ENCODE results near the gene ATP11A. TPM values are rescaled to one million over a fixed set of nuclear protein-coding genes. Genes with fewer than 3 reads are reported as not detected.

Gene ATP11A
- total and polyA plus RNA-seq, 4 donors = 3.1 to 68.1 (median 28.6) TPM

- ATAC-seq (ENCODE audit: low FRiP score) = no peak
- H3K4me3 ChIP-seq (ENCODE audit: low read length in 2 of 2) = no peak overlapping the region
- intact Hi-C loops (cut with DNase I) = no loop called here
- H3K36me3 ChIP-seq (ENCODE audit: control insufficient read depth in 1 of 2, insufficient read depth in 2 of 2, low read length in 1 of 2) = no peaks in the 10 kb centered on the region
- no peak overlapping the region for H3K27ac ChIP-seq (ENCODE audit: low read depth in 1 of 2, low read length in 2 of 2)
- DNase-seq = no peak
- H3K4me1 ChIP-seq (ENCODE audit: control insufficient read depth in 1 of 2, insufficient read depth in 2 of 2, low read length in 2 of 2) = no peaks in the 10 kb centered on the region
- 92 to 93% methylated on average over 26 of the region's 26 CpGs for WGBS, 2 donors
- no peaks in the 10 kb centered on the region for H3K27me3 ChIP-seq (ENCODE audit: control insufficient read depth in 1 of 2, insufficient read depth in 2 of 2, low read length in 1 of 2)
- H3K9me3 ChIP-seq (ENCODE audit: control insufficient read depth, low read length) = no peaks in the 10 kb centered on the region
These were observed 31.6 kb downstream of the ATP11A start for GRCh38 chr13:112721198-112722104.

DNA sequence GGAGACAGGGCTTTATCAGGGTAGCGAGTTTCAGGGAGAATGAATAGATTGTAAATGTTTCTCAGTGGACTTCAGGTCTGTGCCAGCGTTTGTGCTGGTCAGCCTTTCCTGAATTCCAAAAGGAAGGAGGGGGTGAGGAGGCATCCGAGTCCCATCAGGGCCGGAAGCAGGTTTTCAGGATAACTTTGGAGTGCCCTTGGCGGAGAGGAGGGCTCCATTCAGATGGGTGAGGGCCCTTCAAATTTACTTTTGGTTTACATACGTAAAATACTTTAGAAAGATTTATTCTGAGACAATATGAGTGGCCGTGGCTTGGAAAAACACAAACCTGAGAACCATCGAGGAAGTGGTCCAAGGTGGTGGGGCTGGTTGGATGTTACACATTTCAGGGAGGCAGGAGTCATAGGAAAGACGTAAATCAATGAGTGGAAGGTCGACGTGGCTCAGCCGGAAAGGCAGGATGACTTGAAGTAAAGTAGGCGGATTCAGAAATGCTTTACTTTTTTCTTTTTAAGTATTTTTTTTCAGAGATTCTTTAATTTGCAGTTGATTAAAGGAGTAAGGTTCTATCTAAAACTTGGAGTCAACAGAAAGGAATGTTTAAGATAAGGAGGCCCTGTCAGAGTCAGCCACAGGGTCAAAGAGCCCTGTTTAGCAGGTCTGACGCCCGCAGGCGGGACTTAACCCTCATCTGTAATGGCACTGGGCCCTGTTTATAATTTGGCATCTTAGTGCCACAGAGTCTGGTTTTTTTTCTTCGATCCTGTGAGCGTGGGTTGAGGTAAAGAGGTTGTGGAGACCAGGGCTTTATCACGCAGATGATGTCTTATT, 32.8 kb downstream of the ATP11A start:
- no peaks in the 10 kb centered on the region for H3K27me3 ChIP-seq (ENCODE audit: control insufficient read depth in 1 of 2, insufficient read depth in 2 of 2, low read length in 1 of 2)
- no peak for ATAC-seq (ENCODE audit: low FRiP score)
- H3K36me3 ChIP-seq (ENCODE audit: control insufficient read depth in 1 of 2, insufficient read depth in 2 of 2, low read length in 1 of 2) = no peaks in the 10 kb centered on the region
- no peak overlapping the region for H3K4me3 ChIP-seq (ENCODE audit: low read length in 2 of 2)
- no peaks in the 10 kb centered on the region for H3K4me1 ChIP-seq (ENCODE audit: control insufficient read depth in 1 of 2, insufficient read depth in 2 of 2, low read length in 2 of 2)
- intact Hi-C loops (cut with DNase I) = no loop called here
- 26 to 27% methylated on average over 19 of the region's 19 CpGs for WGBS, 2 donors
- no peaks in the 10 kb centered on the region for H3K9me3 ChIP-seq (ENCODE audit: control insufficient read depth, low read length)
- peak overlapping the region; percentile 53 to 64 for H3K27ac ChIP-seq (ENCODE audit: low read depth in 1 of 2, low read length in 2 of 2)
- no peak for DNase-seq

DNA sequence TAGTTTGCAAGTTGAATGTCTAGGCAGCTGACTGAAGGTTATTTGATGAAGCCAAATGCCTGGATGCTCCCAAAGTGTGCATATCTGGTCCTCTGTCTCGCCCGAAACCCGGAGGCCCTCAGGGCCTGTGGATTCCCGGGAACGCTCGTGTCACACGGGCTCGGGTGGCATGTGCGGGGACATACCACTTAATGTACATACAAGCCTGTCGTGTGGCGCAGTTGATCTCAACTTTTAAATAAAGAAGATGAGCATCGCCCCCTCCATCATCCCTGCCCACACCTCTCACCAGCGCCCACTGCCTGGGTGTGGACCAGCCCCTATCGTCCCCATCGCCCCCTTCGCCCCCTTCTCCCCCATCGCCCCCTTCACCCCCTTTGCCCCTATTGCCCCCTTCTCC, 33.9 kb downstream of the ATP11A start:
- Histone ChIP-seq H3K4me1 (ENCODE audit: control insufficient read depth in 1 of 2, insufficient read depth in 2 of 2, low read length in 2 of 2) (no peaks in the 10 kb centered on the region), H3K9me3 (ENCODE audit: control insufficient read depth, low read length) (no peaks in the 10 kb centered on the region), H3K27ac (ENCODE audit: low read depth in 1 of 2, low read length in 2 of 2) (no peak overlapping the region), H3K4me3 (ENCODE audit: low read length in 2 of 2) (no peak overlapping the region), H3K27me3 (ENCODE audit: control insufficient read depth in 1 of 2, insufficient read depth in 2 of 2, low read length in 1 of 2) (no peaks in the 10 kb centered on the region), H3K36me3 (ENCODE audit: control insufficient read depth in 1 of 2, insufficient read depth in 2 of 2, low read length in 1 of 2) (no peaks in the 10 kb centered on the region)
- intact Hi-C loops (cut with DNase I) = no loop called here
- 97% methylated on average over 17 of the region's 17 CpGs for WGBS, 2 donors
- DNase-seq = no peak
- no peak for ATAC-seq (ENCODE audit: low FRiP score)

GRCh38 chr13:112724788-112725345, 35.0 kb downstream of the ATP11A start:
- Histone ChIP-seq H3K27ac (ENCODE audit: low read depth in 1 of 2, low read length in 2 of 2) (no peak overlapping the region), H3K4me1 (ENCODE audit: control insufficient read depth in 1 of 2, insufficient read depth in 2 of 2, low read length in 2 of 2) (no peaks in the 10 kb centered on the region), H3K4me3 (ENCODE audit: low read length in 2 of 2) (no peak overlapping the region), H3K27me3 (ENCODE audit: control insufficient read depth in 1 of 2, insufficient read depth in 2 of 2, low read length in 1 of 2) (no peaks in the 10 kb centered on the region), H3K9me3 (ENCODE audit: control insufficient read depth, low read length) (no peaks in the 10 kb centered on the region), H3K36me3 (ENCODE audit: control insufficient read depth in 1 of 2, insufficient read depth in 2 of 2, low read length in 1 of 2) (no peaks in the 10 kb centered on the region)
- WGBS, 2 donors = 95% methylated on average over 12 of the region's 12 CpGs
- no peak for DNase-seq
- ATAC-seq (ENCODE audit: low FRiP score) = no peak
- intact Hi-C loops (cut with DNase I) = no loop called here

DNA sequence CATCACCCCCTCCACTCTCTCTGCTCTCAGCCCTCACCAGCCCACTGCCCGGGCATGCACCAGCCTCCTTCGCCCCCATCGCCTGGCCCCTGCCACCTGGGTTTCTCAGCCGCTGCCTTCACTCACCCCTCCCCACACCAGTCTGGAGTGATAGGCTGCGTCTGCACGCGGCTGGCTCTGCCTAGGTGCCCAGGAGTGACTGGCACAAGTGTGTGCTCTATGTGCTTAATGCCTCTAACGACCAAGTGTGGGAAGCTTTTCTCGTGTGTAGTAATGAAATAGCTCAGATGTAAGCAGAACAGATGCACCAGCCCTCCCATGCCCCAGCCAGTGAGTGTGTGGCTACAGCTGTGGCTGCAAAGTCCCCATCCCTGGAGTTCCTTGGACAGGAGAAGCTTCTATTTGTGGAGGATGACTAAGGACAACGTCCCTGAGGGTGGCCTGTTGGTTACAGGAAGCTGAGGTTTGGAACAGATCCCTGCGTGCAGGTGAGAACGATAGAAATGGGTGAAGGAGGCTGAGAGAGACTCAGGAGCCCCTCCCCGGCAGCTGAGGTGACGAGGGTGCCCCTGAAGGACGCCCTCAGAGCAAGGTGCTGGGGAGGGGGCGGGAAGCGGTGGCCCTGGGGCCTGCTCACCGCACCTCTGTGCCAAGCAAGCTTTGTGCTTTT, 35.6 kb downstream of the ATP11A start:
- H3K9me3 ChIP-seq (ENCODE audit: control insufficient read depth, low read length) = no peaks in the 10 kb centered on the region
- H3K27me3 ChIP-seq (ENCODE audit: control insufficient read depth in 1 of 2, insufficient read depth in 2 of 2, low read length in 1 of 2) = no peaks in the 10 kb centered on the region
- H3K27ac ChIP-seq (ENCODE audit: low read depth in 1 of 2, low read length in 2 of 2) = no peak overlapping the region
- H3K36me3 ChIP-seq (ENCODE audit: control insufficient read depth in 1 of 2, insufficient read depth in 2 of 2, low read length in 1 of 2) = no peaks in the 10 kb centered on the region
- H3K4me1 ChIP-seq (ENCODE audit: control insufficient read depth in 1 of 2, insufficient read depth in 2 of 2, low read length in 2 of 2) = no peaks in the 10 kb centered on the region
- WGBS, 2 donors = 84% methylated on average over 18 of the region's 18 CpGs
- H3K4me3 ChIP-seq (ENCODE audit: low read length in 2 of 2) = no peak overlapping the region
- no peak for DNase-seq
- no peak for ATAC-seq (ENCODE audit: low FRiP score)
- intact Hi-C loops (cut with DNase I) = no loop called here

GRCh38 chr13:112726016-112726767, 36.4 kb downstream of the ATP11A start:
- H3K36me3 ChIP-seq (ENCODE audit: control insufficient read depth in 1 of 2, insufficient read depth in 2 of 2, low read length in 1 of 2) = no peaks in the 10 kb centered on the region
- 87 to 89% methylated on average over 17 of the region's 17 CpGs for WGBS, 2 donors
- intact Hi-C loops (cut with DNase I) = no loop called here
- no peak overlapping the region for H3K27ac ChIP-seq (ENCODE audit: low read depth in 1 of 2, low read length in 2 of 2)
- H3K9me3 ChIP-seq (ENCODE audit: control insufficient read depth, low read length) = no peaks in the 10 kb centered on the region
- no peaks in the 10 kb centered on the region for H3K27me3 ChIP-seq (ENCODE audit: control insufficient read depth in 1 of 2, insufficient read depth in 2 of 2, low read length in 1 of 2)
- H3K4me1 ChIP-seq (ENCODE audit: control insufficient read depth in 1 of 2, insufficient read depth in 2 of 2, low read length in 2 of 2) = no peaks in the 10 kb centered on the region
- no peak for DNase-seq
- peak; percentile 20 for ATAC-seq (ENCODE audit: low FRiP score)
- H3K4me3 ChIP-seq (ENCODE audit: low read length in 2 of 2) = no peak overlapping the region

DNA sequence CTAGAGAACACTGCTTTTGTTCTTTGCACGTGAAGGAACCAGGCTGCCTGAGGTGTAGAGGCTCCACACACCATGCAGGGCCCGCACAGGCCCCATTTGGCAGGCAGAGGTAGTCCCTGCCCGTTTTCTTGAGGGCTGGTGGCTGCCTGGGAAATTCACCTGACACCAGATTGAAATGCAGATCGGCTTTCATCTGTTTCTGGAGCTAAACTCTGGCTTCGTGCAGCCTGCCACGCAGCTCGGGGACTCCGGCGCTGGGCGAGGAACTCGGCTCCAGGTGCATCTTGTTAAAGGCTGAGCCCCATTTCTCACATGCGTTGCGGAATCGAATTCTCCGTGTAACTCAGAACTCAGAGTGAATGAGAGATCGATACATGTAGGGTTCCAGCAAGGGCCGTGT, 37.7 kb downstream of the ATP11A start:
- Histone ChIP-seq H3K36me3 (ENCODE audit: control insufficient read depth in 1 of 2, insufficient read depth in 2 of 2, low read length in 1 of 2) (no peaks in the 10 kb centered on the region), H3K27ac (ENCODE audit: low read depth in 1 of 2, low read length in 2 of 2) (no peak overlapping the region), H3K27me3 (ENCODE audit: control insufficient read depth in 1 of 2, insufficient read depth in 2 of 2, low read length in 1 of 2) (no peaks in the 10 kb centered on the region), H3K9me3 (ENCODE audit: control insufficient read depth, low read length) (no peaks in the 10 kb centered on the region), H3K4me1 (ENCODE audit: control insufficient read depth in 1 of 2, insufficient read depth in 2 of 2, low read length in 2 of 2) (no peaks in the 10 kb centered on the region), H3K4me3 (ENCODE audit: low read length in 2 of 2) (no peak overlapping the region)
- WGBS, 2 donors = 95% methylated on average over 17 of the region's 17 CpGs
- ATAC-seq (ENCODE audit: low FRiP score) (no peak), DNase-seq (no peak)
- intact Hi-C loops (cut with DNase I) = no loop called here

All from aorta (tissue), 5 donors.